Fibroblast of skin of right biceps (primary cell): Measurements from ENCODE around the gene DPH6.
"Not testable (repeated sequence)": the region's sequence is repeated elsewhere in the genome, so short reads cannot be mapped to it uniquely, and the experiment has no call there.

ENCODE experiments used
- DNase-seq: peaks from one replicate; pipeline ENCODE4 v3.0.0-alpha.2; 2013

The DPH6 gene

GRCh38 chr15:35545824-35546510 is at the start of gene DPH6:
TSS of gene DPH6 (minus strand) at chr15:35546165. CDS start at chr15:35546141, 24 bp downstream.
- peak; percentile 87 for DNase-seq

GRCh38 chr15:35595656-35596055 is 49.7 kb upstream of the DPH6 start:
- no peak for DNase-seq

GRCh38 chr15:35591987-35592386 is 46.0 kb upstream of the DPH6 start:
- DNase-seq = not testable (repeated sequence)

- peak; percentile 30 for DNase-seq
Measured at GRCh38 chr15:35583863-35584528, 38.0 kb upstream of the DPH6 start.

GRCh38 chr15:35580606-35581005 is 34.6 kb upstream of the DPH6 start:
- no peak for DNase-seq

- no peak for DNase-seq
Measured at GRCh38 chr15:35567392-35567791, 21.4 kb upstream of the DPH6 start.

- no peak for DNase-seq
Measured at GRCh38 chr15:35566991-35567390, 21.0 kb upstream of the DPH6 start.

GRCh38 chr15:35565901-35566300 is 19.9 kb upstream of the DPH6 start:
- no peak for DNase-seq

GRCh38 chr15:35562641-35563040 is 16.7 kb upstream of the DPH6 start:
- DNase-seq = no peak

- no peak for DNase-seq
Measured at GRCh38 chr15:35561308-35561707, 15.3 kb upstream of the DPH6 start.

- no peak for DNase-seq
Measured at GRCh38 chr15:35560870-35561269, 14.9 kb upstream of the DPH6 start.

GRCh38 chr15:35560258-35560657 is 14.3 kb upstream of the DPH6 start:
- no peak for DNase-seq

- DNase-seq = no peak
Measured at GRCh38 chr15:35559683-35560082, 13.7 kb upstream of the DPH6 start.

- DNase-seq = peak; percentile 85
Measured at GRCh38 chr15:35557544-35557943, 11.6 kb upstream of the DPH6 start.

- DNase-seq = no peak
Measured at GRCh38 chr15:35557012-35557411, 11.0 kb upstream of the DPH6 start.

- DNase-seq = no peak
Measured at GRCh38 chr15:35555244-35555643, 9.3 kb upstream of the DPH6 start.

GRCh38 chr15:35550957-35551356 is 5.0 kb upstream of the DPH6 start:
- no peak for DNase-seq

GRCh38 chr15:35549567-35549966 is 3.6 kb upstream of the DPH6 start:
- DNase-seq = no peak

- DNase-seq = peak; percentile 10
Measured at GRCh38 chr15:35548435-35548834, 2.5 kb upstream of the DPH6 start.

- DNase-seq = no peak
Measured at GRCh38 chr15:35547775-35548364, 1.9 kb upstream of the DPH6 start.

GRCh38 chr15:35546511-35547381 is 781 bp upstream of the DPH6 start:
- DNase-seq = no peak

- peak; percentile 58 for DNase-seq
Measured at GRCh38 chr15:35545316-35545823, 595 bp downstream of the DPH6 start.

- DNase-seq = peak; percentile 82
Measured at GRCh38 chr15:35540885-35541284, 5.1 kb downstream of the DPH6 start.
